Measurements from ENCODE around the gene MYADML2.

The MYADML2 gene

GRCh38 chr17:81967244-81967532 lies 20.2 kb upstream of the MYADML2 start:
- no peak for TF ChIP-seq CTCF (IDR thresholded peaks at IDR 0.05; ENCODE audit: insufficient read depth, low read depth, low read length, missing control alignments)
- no peak overlapping the region for H3K4me3 ChIP-seq (ENCODE audit: low read length)
- no peak for DNase-seq (ENCODE audit: low read depth)

- no peak for DNase-seq (ENCODE audit: low read depth)
- TF ChIP-seq CTCF (IDR thresholded peaks at IDR 0.05; ENCODE audit: insufficient read depth, low read depth, low read length, missing control alignments): no peak
- H3K4me3 ChIP-seq (ENCODE audit: low read length): no peak overlapping the region
Observed at GRCh38 chr17:81966343-81967243, 19.6 kb upstream of the MYADML2 start.

DNA sequence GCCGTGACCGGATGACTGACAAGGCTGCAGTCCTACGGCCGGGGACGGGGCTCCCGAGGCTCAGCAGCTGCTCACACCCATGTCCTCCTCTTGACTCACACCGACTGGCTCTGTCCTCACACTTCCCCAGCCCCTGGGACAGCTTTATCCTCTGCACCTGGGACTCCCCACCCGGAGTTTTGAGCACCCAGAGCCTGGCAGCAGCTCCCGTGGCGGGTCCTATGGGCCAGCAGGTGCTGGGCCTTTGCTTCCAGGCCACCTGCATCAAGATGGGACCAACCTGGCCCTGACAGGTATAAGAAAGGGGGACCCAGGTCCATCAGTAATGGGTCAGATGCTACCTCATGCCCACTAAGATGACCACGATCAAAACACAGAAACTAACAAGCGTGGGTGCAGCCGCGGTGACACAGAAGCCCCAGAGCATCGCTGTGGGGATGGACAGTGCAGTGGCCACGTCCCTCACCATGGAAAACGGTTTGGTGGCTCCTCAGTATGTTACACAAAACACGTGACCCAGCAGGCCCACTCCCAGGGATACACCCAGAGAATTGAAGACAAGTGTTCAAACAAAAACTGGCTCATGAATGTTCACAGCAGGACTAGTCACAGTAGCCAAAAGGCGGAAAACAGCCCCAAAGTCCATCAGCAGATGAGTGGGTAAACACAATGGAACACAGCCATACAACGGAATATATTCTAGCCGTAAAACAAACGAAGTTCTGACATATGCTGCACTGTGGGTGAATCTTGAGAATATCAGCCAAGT lies 17.2 kb upstream of the MYADML2 start:
- no peak for TF ChIP-seq CTCF (IDR thresholded peaks at IDR 0.05; ENCODE audit: insufficient read depth, low read depth, low read length, missing control alignments)
- no peak for DNase-seq (ENCODE audit: low read depth)
- H3K4me3 ChIP-seq (ENCODE audit: low read length): no peak overlapping the region

GRCh38 chr17:81962499-81963441 lies 15.7 kb upstream of the MYADML2 start:
- TF ChIP-seq CTCF (IDR thresholded peaks at IDR 0.05; ENCODE audit: insufficient read depth, low read depth, low read length, missing control alignments): no peak
- no peak for DNase-seq (ENCODE audit: low read depth)
- no peak overlapping the region for H3K4me3 ChIP-seq (ENCODE audit: low read length)

- no peak for TF ChIP-seq CTCF (IDR thresholded peaks at IDR 0.05; ENCODE audit: insufficient read depth, low read depth, low read length, missing control alignments)
- no peak for DNase-seq (ENCODE audit: low read depth)
- no peak overlapping the region for H3K4me3 ChIP-seq (ENCODE audit: low read length)
Observed at GRCh38 chr17:81961521-81962498, 14.8 kb upstream of the MYADML2 start.

DNA sequence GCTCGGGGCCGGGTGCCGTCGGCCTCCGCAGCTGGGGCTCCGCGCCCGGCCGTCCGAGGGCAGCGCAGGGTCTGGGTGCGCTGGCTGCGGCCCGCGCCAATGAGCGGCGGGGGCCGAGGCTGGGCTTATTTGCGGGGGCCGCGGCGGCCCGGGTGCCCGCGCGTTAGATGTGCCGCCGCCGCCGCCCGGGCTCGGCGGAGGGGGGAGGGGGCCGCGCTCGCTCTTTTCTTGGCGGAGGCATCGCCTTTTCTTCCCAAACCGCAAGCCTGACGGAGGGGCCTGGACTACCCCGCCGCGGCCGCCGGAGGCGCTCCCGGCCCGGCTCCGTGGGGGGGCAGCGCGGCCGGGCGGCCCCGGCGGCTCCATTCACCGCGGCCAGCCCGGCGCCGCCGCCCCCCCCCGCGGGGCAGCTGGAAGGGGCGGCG lies 14.1 kb upstream of the MYADML2 start, which contains the start of gene NOTUM:
Gene NOTUM, minus strand, starts transcription at position 101 of the 425 bp plus-strand sequence. CDS start 278 bp downstream, outside the sequence.
- no peak for DNase-seq (ENCODE audit: low read depth)
- TF ChIP-seq CTCF (IDR thresholded peaks at IDR 0.05; ENCODE audit: insufficient read depth, low read depth, low read length, missing control alignments): no peak
- no peak within 1 kb of the TSS for H3K4me3 ChIP-seq (ENCODE audit: low read length)
